ENCODE data around the gene UBA1.

Gene UBA1

DNA sequence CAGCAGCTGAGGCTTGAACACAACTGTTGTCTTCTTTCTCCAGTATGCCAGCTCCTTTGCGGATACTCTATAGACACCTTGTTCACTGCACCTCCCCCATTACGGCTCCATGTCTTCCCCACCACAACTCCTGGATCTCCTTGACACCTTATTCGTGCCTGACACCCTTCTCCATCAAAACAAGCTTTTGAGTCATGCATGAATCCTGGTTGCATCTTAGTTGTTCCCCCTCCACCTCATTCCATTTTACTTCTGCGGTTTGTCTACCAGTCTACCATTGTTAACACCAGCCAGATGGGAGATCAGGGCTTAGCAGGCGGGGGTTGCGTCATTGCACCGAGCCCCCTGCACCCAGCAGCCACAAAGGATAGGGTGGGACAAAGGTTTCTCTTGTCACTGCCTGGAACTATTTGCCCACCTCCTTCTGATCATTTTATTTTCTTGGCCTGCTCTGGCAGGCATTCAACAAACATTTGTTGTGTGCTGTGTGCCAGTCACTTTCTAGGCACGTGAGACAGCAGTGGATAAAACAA, 22.8 kb downstream of the UBA1 start:
- TF ChIP-seq, protein P1, sequence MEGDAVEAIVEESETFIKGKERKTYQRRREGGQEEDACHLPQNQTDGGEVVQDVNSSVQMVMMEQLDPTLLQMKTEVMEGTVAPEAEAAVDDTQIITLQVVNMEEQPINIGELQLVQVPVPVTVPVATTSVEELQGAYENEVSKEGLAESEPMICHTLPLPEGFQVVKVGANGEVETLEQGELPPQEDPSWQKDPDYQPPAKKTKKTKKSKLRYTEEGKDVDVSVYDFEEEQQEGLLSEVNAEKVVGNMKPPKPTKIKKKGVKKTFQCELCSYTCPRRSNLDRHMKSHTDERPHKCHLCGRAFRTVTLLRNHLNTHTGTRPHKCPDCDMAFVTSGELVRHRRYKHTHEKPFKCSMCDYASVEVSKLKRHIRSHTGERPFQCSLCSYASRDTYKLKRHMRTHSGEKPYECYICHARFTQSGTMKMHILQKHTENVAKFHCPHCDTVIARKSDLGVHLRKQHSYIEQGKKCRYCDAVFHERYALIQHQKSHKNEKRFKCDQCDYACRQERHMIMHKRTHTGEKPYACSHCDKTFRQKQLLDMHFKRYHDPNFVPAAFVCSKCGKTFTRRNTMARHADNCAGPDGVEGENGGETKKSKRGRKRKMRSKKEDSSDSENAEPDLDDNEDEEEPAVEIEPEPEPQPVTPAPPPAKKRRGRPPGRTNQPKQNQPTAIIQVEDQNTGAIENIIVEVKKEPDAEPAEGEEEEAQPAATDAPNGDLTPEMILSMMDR (conservative IDR thresholded peaks at IDR 0.05) = no peak
- H3K27ac ChIP-seq = peak overlapping the region; percentile 90

GRCh38 chrX:47217121-47217851, 23.7 kb downstream of the UBA1 start:
- TF ChIP-seq, protein P1 (conservative IDR thresholded peaks at IDR 0.05) = no peak
- peak overlapping the region; percentile 90 for H3K27ac ChIP-seq

- TF ChIP-seq, protein P1 (conservative IDR thresholded peaks at IDR 0.05) = no peak
- peak overlapping the region; percentile 90 for H3K27ac ChIP-seq
Measured at GRCh38 chrX:47217852-47218279, 24.2 kb downstream of the UBA1 start.

- H3K27ac ChIP-seq = peak within 1 kb of the TSS; percentile 90
- TF ChIP-seq, protein P1 (conservative IDR thresholded peaks at IDR 0.05) = no peak
Measured at GRCh38 chrX:47218280-47218919, 24.8 kb downstream of the UBA1 start, which contains the start of gene CDK16. Gene CDK16 (plus strand): TSS chrX:47218681. CDS start chrX:47223558, 4,877 bp downstream.

GRCh38 chrX:47218920-47219815, 25.5 kb downstream of the UBA1 start:
- peak overlapping the region; percentile 90 for H3K27ac ChIP-seq

DNA sequence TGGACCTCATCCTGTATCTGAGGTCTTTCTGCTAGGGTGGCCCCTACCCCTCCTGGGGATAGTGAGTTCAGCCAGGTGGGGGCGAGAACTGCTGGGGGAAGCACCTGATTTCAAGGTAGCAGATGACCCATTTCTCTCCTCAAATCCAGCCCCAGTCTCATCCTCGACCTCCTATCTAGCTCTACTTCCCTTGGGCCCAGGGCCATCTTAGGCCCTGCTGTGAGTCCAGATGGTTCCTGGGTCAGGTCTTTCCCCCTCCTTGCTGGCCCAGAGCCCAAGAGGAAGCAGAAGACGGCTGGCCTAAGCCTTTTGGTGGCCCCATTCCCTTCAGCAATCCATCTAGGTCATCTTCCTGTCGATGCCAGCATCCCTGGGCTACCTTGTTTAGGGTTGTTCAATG, 28.1 kb downstream of the UBA1 start:
- TF ChIP-seq, protein P1 (conservative IDR thresholded peaks at IDR 0.05) = no peak
- no peak overlapping the region for H3K27ac ChIP-seq

More at GRCh38 chrX:47218920-47219815, 25.5 kb downstream of the UBA1 start:
- TF ChIP-seq, protein P1 (conservative IDR thresholded peaks at IDR 0.05) = no peak

Data from VCaP (cell line).